ENCODE results near the gene GPR137C.
A peak's percentile ranks its signal among the peaks of the same experiment; 100 is the strongest.

GPR137C gene

GRCh38 chr14:52552063-52552988 is at the start of gene GPR137C, which contains the start of gene TXNDC16:
TSS of gene GPR137C (plus strand) at chr14:52552836. CDS start at chr14:52553148, 312 bp downstream.
TSS of gene TXNDC16 (minus strand) at chr14:52552505. CDS start at chr14:52543557, 8,948 bp downstream.
- Histone ChIP-seq H3K27ac (peak within 1 kb of the TSS; percentile 73), H3K4me1 (peaks cover 31% of the 10 kb centered on the region), H3K36me3 (peaks cover 8% of the 10 kb centered on the region; the same call in 1 of the 2 replicates), H3K4me2 (peak within 1 kb of the TSS; percentile 90), H3K9ac (peak within 1 kb of the TSS; percentile 90), H3K27me3 (no peaks in the 10 kb centered on the region), H3K9me3 (no peaks in the 10 kb centered on the region), H4K20me1 (no peaks in the 10 kb centered on the region), H3K4me3 (peak within 1 kb of the TSS; percentile 93)
- no peak for TF ChIP-seq Cebpa-rat (IDR thresholded peaks at IDR 0.05)

GRCh38 chr14:52513249-52513648 is 39.4 kb upstream of the GPR137C start:
- Histone ChIP-seq H3K9me3 (no peaks in the 10 kb centered on the region), H3K4me2 (no peak overlapping the region), H4K20me1 (no peaks in the 10 kb centered on the region), H3K4me3 (no peak overlapping the region), H3K27me3 (no peaks in the 10 kb centered on the region), H3K36me3 (peaks cover 28% of the 10 kb centered on the region; the same call in 1 of the 2 replicates), H3K27ac (no peak overlapping the region), H3K4me1 (no peaks in the 10 kb centered on the region), H3K9ac (no peak overlapping the region)
- no peak for TF ChIP-seq Cebpa-rat (IDR thresholded peaks at IDR 0.05)

GRCh38 chr14:52514046-52514811 is 38.4 kb upstream of the GPR137C start:
- Histone ChIP-seq H3K4me2 (no peak overlapping the region), H3K27me3 (no peaks in the 10 kb centered on the region), H3K4me3 (no peak overlapping the region), H3K9ac (no peak overlapping the region), H4K20me1 (no peaks in the 10 kb centered on the region), H3K4me1 (no peaks in the 10 kb centered on the region), H3K36me3 (peaks cover 25% of the 10 kb centered on the region; the same call in 1 of the 2 replicates), H3K9me3 (no peaks in the 10 kb centered on the region), H3K27ac (no peak overlapping the region)
- no peak for TF ChIP-seq Cebpa-rat (IDR thresholded peaks at IDR 0.05)

- Histone ChIP-seq H3K4me3 (no peak overlapping the region), H3K9ac (no peak overlapping the region), H3K36me3 (peaks cover 22% of the 10 kb centered on the region), H3K27ac (no peak overlapping the region), H3K4me2 (no peak overlapping the region), H4K20me1 (no peaks in the 10 kb centered on the region), H3K27me3 (no peaks in the 10 kb centered on the region), H3K4me1 (no peaks in the 10 kb centered on the region), H3K9me3 (no peaks in the 10 kb centered on the region)
- no peak for TF ChIP-seq Cebpa-rat (IDR thresholded peaks at IDR 0.05)
These were observed 30.6 kb upstream of the GPR137C start for GRCh38 chr14:52522033-52522432.

GRCh38 chr14:52522581-52523345 is 29.9 kb upstream of the GPR137C start:
- Histone ChIP-seq H3K4me3 (no peak overlapping the region), H3K27ac (no peak overlapping the region)

GRCh38 chr14:52527052-52527451 is 25.6 kb upstream of the GPR137C start:
- Histone ChIP-seq H3K4me1 (no peaks in the 10 kb centered on the region), H3K4me3 (no peak overlapping the region), H4K20me1 (no peaks in the 10 kb centered on the region), H3K9me3 (no peaks in the 10 kb centered on the region), H3K27me3 (no peaks in the 10 kb centered on the region), H3K4me2 (no peak overlapping the region), H3K27ac (no peak overlapping the region), H3K9ac (no peak overlapping the region), H3K36me3 (peaks cover 18% of the 10 kb centered on the region)
- TF ChIP-seq Cebpa-rat (IDR thresholded peaks at IDR 0.05), result no peak

More at GRCh38 chr14:52522581-52523345, 29.9 kb upstream of the GPR137C start:
- Histone ChIP-seq H3K9me3 (no peaks in the 10 kb centered on the region), H3K4me1 (no peaks in the 10 kb centered on the region), H3K4me2 (no peak overlapping the region), H3K27me3 (no peaks in the 10 kb centered on the region), H3K36me3 (peaks cover 23% of the 10 kb centered on the region), H4K20me1 (no peaks in the 10 kb centered on the region), H3K9ac (no peak overlapping the region)
- TF ChIP-seq Cebpa-rat (IDR thresholded peaks at IDR 0.05), result no peak

GRCh38 chr14:52531481-52531880 is 21.2 kb upstream of the GPR137C start:
- Histone ChIP-seq H3K4me3 (no peak overlapping the region), H3K9me3 (no peaks in the 10 kb centered on the region), H3K9ac (no peak overlapping the region), H3K36me3 (peaks cover 56% of the 10 kb centered on the region), H3K4me2 (no peak overlapping the region), H3K27me3 (no peaks in the 10 kb centered on the region), H3K27ac (no peak overlapping the region), H4K20me1 (no peaks in the 10 kb centered on the region), H3K4me1 (no peaks in the 10 kb centered on the region)
- TF ChIP-seq Cebpa-rat (IDR thresholded peaks at IDR 0.05), result no peak

- Histone ChIP-seq H3K36me3 (peaks cover 75% of the 10 kb centered on the region), H3K27me3 (no peaks in the 10 kb centered on the region), H3K9me3 (no peaks in the 10 kb centered on the region), H3K9ac (no peak overlapping the region), H3K4me1 (no peaks in the 10 kb centered on the region), H3K27ac (no peak overlapping the region), H3K4me3 (no peak overlapping the region), H3K4me2 (no peak overlapping the region), H4K20me1 (no peaks in the 10 kb centered on the region)
- no peak for TF ChIP-seq Cebpa-rat (IDR thresholded peaks at IDR 0.05)
These were observed 16.4 kb upstream of the GPR137C start for GRCh38 chr14:52536269-52536668.

GRCh38 chr14:52538623-52539022 is 14.0 kb upstream of the GPR137C start:
- no peak for TF ChIP-seq Cebpa-rat (IDR thresholded peaks at IDR 0.05)
- Histone ChIP-seq H3K27me3 (no peaks in the 10 kb centered on the region), H3K27ac (no peak overlapping the region), H3K36me3 (peaks cover 67% of the 10 kb centered on the region), H3K4me2 (no peak overlapping the region), H3K9ac (no peak overlapping the region), H4K20me1 (no peaks in the 10 kb centered on the region), H3K4me3 (no peak overlapping the region), H3K9me3 (no peaks in the 10 kb centered on the region), H3K4me1 (no peaks in the 10 kb centered on the region)

All from BLaER1 (cell line).